Measurements from ENCODE around the gene GSTA4.
"Not testable (repeated sequence)": the region's sequence is repeated elsewhere in the genome, so short reads cannot be mapped to it uniquely, and the experiment has no call there.

Gene GSTA4

GRCh38 chr6:53014063-53014462 is 19.0 kb upstream of the GSTA4 start:
- DNase-seq (ENCODE audit: low read depth, low spot score): no peak

GRCh38 chr6:53011979-53012378 is 16.9 kb upstream of the GSTA4 start:
- DNase-seq (ENCODE audit: low read depth, low spot score): no peak

- no peak for DNase-seq (ENCODE audit: low read depth, low spot score)
Observed at GRCh38 chr6:53010504-53010903, 15.4 kb upstream of the GSTA4 start.

- no peak for DNase-seq (ENCODE audit: low read depth, low spot score)
Observed at GRCh38 chr6:53009511-53009910, 14.4 kb upstream of the GSTA4 start.

- DNase-seq (ENCODE audit: low read depth, low spot score): no peak
Observed at GRCh38 chr6:53009056-53009455, 14.0 kb upstream of the GSTA4 start.

GRCh38 chr6:53008192-53008687 is 13.2 kb upstream of the GSTA4 start:
- not testable (repeated sequence) for DNase-seq (ENCODE audit: low read depth, low spot score)

GRCh38 chr6:53005663-53006250 is 10.7 kb upstream of the GSTA4 start:
- no peak for DNase-seq (ENCODE audit: low read depth, low spot score)

- no peak for DNase-seq (ENCODE audit: low read depth, low spot score)
Observed at GRCh38 chr6:52999456-52999855, 4.4 kb upstream of the GSTA4 start.

- DNase-seq (ENCODE audit: low read depth, low spot score): no peak
Observed at GRCh38 chr6:52998603-52999002, 3.5 kb upstream of the GSTA4 start.

GRCh38 chr6:52995913-52996645 is 995 bp upstream of the GSTA4 start:
- no peak for DNase-seq (ENCODE audit: low read depth, low spot score)

GRCh38 chr6:52994839-52995088 is 320 bp downstream of the GSTA4 start:
- DNase-seq (ENCODE audit: low read depth, low spot score): no peak

GRCh38 chr6:52994031-52994838 is 849 bp downstream of the GSTA4 start:
- DNase-seq (ENCODE audit: low read depth, low spot score): no peak

- DNase-seq (ENCODE audit: low read depth, low spot score): no peak
Observed at GRCh38 chr6:52992980-52993920, 1.8 kb downstream of the GSTA4 start.

- DNase-seq (ENCODE audit: low read depth, low spot score): no peak
Observed at GRCh38 chr6:52990342-52990741, 4.7 kb downstream of the GSTA4 start.

GRCh38 chr6:52985228-52985627 is 9.9 kb downstream of the GSTA4 start:
- no peak for DNase-seq (ENCODE audit: low read depth, low spot score)

- no peak for DNase-seq (ENCODE audit: low read depth, low spot score)
Observed at GRCh38 chr6:52984247-52984646, 10.8 kb downstream of the GSTA4 start.

GRCh38 chr6:52983159-52983848 is 11.8 kb downstream of the GSTA4 start:
- DNase-seq (ENCODE audit: low read depth, low spot score): no peak

GRCh38 chr6:52982680-52983079 is 12.4 kb downstream of the GSTA4 start:
- DNase-seq (ENCODE audit: low read depth, low spot score): no peak

GRCh38 chr6:52981222-52981900 is 13.7 kb downstream of the GSTA4 start:
- DNase-seq (ENCODE audit: low read depth, low spot score): no peak

GRCh38 chr6:52976591-52977035 is 18.5 kb downstream of the GSTA4 start:
- no peak for DNase-seq (ENCODE audit: low read depth, low spot score)

Measured in activated naive CD8-positive, alpha-beta T cell treated with anti-CD3 and anti-CD28 coated beads, Interleukin-2, amount 50 U/mL, for 16 hours (primary cell).